ENCODE measurements around the gene KISS1R. TPM values are rescaled to one million over a fixed set of nuclear protein-coding genes. Genes with fewer than 3 reads are reported as not detected.

The KISS1R gene
- polyA plus RNA-seq, 2 of the 4 experiments (the other 2 are of a cell fraction), result 0.14 to 0.79 TPM

DNA sequence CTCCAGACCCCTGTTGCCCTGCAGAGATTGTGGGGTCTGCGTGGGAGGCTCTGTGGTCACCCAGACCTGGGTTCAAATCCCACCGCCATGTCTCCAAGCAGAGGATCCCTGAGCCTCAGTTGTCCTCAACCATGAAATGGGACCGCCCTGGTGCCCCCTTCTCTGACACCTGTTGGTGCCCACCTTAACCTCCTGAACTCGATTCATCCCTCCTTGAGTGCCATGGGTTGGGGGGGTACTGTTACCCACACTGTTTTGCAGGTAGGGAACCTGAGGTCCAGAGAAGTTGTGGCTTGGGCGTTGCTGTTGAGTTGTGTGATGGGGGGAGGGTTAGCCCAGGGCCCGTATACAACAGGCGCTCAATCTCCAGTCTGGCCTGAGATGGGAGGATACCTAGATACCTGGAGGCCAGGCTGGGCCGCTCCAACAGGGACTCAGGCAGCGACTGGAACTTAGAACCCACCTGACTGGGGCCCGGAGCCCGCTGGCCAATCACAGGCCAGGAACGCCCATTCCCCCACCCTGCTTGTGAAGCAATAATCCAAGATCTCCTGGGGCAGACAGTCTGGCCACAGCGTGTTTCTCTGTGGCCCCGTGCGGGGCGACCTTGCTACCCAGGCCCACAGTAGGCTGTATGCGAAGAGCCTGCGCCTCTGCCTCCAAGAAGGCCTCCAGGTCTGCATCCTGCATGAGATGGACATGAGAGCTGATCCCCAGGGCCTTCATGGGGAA is 11.5 kb downstream of the KISS1R start:
- no peak for TF ChIP-seq GATA3 (IDR thresholded peaks at IDR 0.05; ENCODE audit: borderline replicate concordance)
- TF ChIP-seq ZFP36 (IDR thresholded peaks at IDR 0.05; ENCODE audit: borderline replicate concordance, partially characterized antibody), result peak; percentile 90
- peak in 1 of 2 experiments; percentile 41; a peak in 1 of 4 replicates for TF ChIP-seq CEBPB (IDR thresholded peaks at IDR 0.05)
- no peak for FAIRE-seq
- DNase-seq (ENCODE audit: low read depth in 1 of 2, low spot score in 1 of 2), result peak in 1 of 2 experiments; percentile 41
- Histone ChIP-seq H3K9me3 (no peaks in the 10 kb centered on the region), H3K4me2 (no peak overlapping the region), H3K4me1 (peaks cover 31% of the 10 kb centered on the region), H3K27ac (no peak overlapping the region), H3K4me3 (no peak overlapping the region)
- POLR2A ChIA-PET, result no interaction called here
- CTCF ChIA-PET, result interaction anchor here (2.5 kb wide), 1 partner anchor 54 kb away, joined by 5 read pairs; no protein-coding TSS in a partner anchor
- WGBS (ENCODE audit: missing lambda C conversion rate), result 89% methylated on average over 15 of the region's 18 CpGs
- ATAC-seq, result no peak

DNA sequence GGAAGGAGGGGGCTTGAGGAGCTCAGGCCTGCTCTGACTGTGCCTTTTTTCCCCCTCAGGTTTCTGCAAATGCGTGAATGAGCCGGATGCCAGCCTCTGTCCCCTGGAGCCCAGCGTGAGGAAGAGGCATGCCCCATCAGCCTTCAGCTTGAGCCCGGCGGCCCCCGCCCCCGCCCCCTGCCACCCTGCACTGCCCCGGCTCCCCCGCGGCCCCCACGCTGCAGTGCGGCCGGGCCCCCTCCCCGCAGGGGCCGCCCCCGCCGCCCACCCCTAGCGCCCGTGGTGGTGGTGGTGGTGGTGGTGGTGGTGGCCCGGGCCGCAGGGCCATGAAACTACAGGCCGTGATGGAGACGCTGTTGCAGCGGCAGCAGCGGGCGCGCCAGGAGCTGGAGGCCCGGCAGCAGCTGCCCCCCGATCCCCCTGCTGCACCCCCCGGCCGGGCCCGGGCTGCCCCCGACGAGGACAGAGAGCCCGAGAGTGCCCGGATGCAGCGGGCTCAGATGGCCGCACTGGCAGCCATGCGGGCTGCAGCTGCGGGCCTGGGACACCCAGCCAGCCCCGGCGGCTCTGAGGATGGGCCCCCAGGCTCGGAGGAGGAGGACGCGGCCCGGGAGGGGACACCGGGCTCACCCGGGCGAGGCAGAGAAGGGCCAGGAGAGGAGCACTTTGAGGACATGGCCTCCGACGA is 12.2 kb downstream of the KISS1R start:
- H3K4me3 ChIP-seq, result no peak overlapping the region
- no peak overlapping the region for H3K27ac ChIP-seq
- ChIA-PET POLR2A (no interaction called here), CTCF (interaction anchor here (1.0 to 2.5 kb wide), 2 partner anchors 31 to 53 kb away, joined by 4 to 5 read pairs; no protein-coding TSS in a partner anchor)
- WGBS (ENCODE audit: missing lambda C conversion rate), result 90% methylated on average over 12 of the region's 51 CpGs
- no peak for DNase-seq (ENCODE audit: low read depth in 1 of 2, low spot score in 1 of 2)
- no peak overlapping the region for H3K4me2 ChIP-seq
- peaks cover 37% of the 10 kb centered on the region for H3K4me1 ChIP-seq
- no peak for FAIRE-seq
- TF ChIP-seq HOXB13 (CRISPR knock-in tag; IDR thresholded peaks at IDR 0.05; ENCODE audit: low read depth) (no peak), JUN (IDR thresholded peaks at IDR 0.05) (no peak), CHD4 (IDR thresholded peaks at IDR 0.05; ENCODE audit: borderline replicate concordance) (no peak), CBX8 (IDR thresholded peaks at IDR 0.05) (no peak), FOXS1 (CRISPR knock-in tag; IDR thresholded peaks at IDR 0.05) (no peak), EHF (CRISPR knock-in tag; IDR thresholded peaks at IDR 0.05) (no peak), ZNF302 (CRISPR knock-in tag; IDR thresholded peaks at IDR 0.05) (no peak), POLR2A (IDR thresholded peaks at IDR 0.05; ENCODE audit: low read length) (no peak), HOXB5 (CRISPR knock-in tag; IDR thresholded peaks at IDR 0.05) (no peak), CHD2 (IDR thresholded peaks at IDR 0.05; ENCODE audit: low read length, partially characterized antibody) (no peak), FOSL2 (IDR thresholded peaks at IDR 0.05) (no peak), FOSL2 (CRISPR knock-in tag; IDR thresholded peaks at IDR 0.05) (no peak), PHF8 (IDR thresholded peaks at IDR 0.05; ENCODE audit: borderline replicate concordance, low read depth) (no peak), NFE2L2 (conservative IDR thresholded peaks at IDR 0.05; ENCODE audit: low read length) (no peak), MAZ (IDR thresholded peaks at IDR 0.05; ENCODE audit: borderline replicate concordance, low read depth, low read length) (no peak), RNF2 (IDR thresholded peaks at IDR 0.05; ENCODE audit: borderline replicate concordance, low read depth) (no peak), SREBF2 (IDR thresholded peaks at IDR 0.05) (no peak), SMC3 (IDR thresholded peaks at IDR 0.05) (no peak)
- TF ChIP-seq, protein P1, sequence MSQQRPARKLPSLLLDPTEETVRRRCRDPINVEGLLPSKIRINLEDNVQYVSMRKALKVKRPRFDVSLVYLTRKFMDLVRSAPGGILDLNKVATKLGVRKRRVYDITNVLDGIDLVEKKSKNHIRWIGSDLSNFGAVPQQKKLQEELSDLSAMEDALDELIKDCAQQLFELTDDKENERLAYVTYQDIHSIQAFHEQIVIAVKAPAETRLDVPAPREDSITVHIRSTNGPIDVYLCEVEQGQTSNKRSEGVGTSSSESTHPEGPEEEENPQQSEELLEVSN (IDR thresholded peaks at IDR 0.05; ENCODE audit: borderline replicate concordance, low read depth), result no peak
- TF ChIP-seq, protein P2, sequence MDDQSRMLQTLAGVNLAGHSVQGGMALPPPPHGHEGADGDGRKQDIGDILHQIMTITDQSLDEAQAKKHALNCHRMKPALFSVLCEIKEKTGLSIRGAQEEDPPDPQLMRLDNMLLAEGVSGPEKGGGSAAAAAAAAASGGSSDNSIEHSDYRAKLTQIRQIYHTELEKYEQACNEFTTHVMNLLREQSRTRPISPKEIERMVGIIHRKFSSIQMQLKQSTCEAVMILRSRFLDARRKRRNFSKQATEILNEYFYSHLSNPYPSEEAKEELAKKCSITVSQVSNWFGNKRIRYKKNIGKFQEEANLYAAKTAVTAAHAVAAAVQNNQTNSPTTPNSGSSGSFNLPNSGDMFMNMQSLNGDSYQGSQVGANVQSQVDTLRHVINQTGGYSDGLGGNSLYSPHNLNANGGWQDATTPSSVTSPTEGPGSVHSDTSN (IDR thresholded peaks at IDR 0.05), result no peak
- TF ChIP-seq, protein P3, sequence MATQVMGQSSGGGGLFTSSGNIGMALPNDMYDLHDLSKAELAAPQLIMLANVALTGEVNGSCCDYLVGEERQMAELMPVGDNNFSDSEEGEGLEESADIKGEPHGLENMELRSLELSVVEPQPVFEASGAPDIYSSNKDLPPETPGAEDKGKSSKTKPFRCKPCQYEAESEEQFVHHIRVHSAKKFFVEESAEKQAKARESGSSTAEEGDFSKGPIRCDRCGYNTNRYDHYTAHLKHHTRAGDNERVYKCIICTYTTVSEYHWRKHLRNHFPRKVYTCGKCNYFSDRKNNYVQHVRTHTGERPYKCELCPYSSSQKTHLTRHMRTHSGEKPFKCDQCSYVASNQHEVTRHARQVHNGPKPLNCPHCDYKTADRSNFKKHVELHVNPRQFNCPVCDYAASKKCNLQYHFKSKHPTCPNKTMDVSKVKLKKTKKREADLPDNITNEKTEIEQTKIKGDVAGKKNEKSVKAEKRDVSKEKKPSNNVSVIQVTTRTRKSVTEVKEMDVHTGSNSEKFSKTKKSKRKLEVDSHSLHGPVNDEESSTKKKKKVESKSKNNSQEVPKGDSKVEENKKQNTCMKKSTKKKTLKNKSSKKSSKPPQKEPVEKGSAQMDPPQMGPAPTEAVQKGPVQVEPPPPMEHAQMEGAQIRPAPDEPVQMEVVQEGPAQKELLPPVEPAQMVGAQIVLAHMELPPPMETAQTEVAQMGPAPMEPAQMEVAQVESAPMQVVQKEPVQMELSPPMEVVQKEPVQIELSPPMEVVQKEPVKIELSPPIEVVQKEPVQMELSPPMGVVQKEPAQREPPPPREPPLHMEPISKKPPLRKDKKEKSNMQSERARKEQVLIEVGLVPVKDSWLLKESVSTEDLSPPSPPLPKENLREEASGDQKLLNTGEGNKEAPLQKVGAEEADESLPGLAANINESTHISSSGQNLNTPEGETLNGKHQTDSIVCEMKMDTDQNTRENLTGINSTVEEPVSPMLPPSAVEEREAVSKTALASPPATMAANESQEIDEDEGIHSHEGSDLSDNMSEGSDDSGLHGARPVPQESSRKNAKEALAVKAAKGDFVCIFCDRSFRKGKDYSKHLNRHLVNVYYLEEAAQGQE (IDR thresholded peaks at IDR 0.05), result no peak
- H3K9me3 ChIP-seq, result no peaks in the 10 kb centered on the region
- ATAC-seq, result no peak
